Measurements from ENCODE around the gene GATAD2B.
"Not testable (repeated sequence)": the region's sequence is repeated elsewhere in the genome, so short reads cannot be mapped to it uniquely, and the experiment has no call there.

GATAD2B gene

GRCh38 chr1:153790966-153791647 is 131.7 kb downstream of the GATAD2B start:
- no peak for FAIRE-seq
- no peak for TF ChIP-seq POLR2A (IDR thresholded peaks at IDR 0.05; ENCODE audit: low read depth, low read length)
- no peak for DNase-seq (ENCODE audit: insufficient read length, low spot score)

- no peak for TF ChIP-seq POLR2A (IDR thresholded peaks at IDR 0.05; ENCODE audit: low read depth, low read length)
- DNase-seq (ENCODE audit: insufficient read length, low spot score), result no peak
- no peak for FAIRE-seq
Observed at GRCh38 chr1:153790313-153790965, 132.3 kb downstream of the GATAD2B start.

- no peak for FAIRE-seq
- no peak for DNase-seq (ENCODE audit: insufficient read length, low spot score)
- no peak for TF ChIP-seq POLR2A (IDR thresholded peaks at IDR 0.05; ENCODE audit: low read depth, low read length)
Observed at GRCh38 chr1:153789478-153790034, 133.2 kb downstream of the GATAD2B start.

GRCh38 chr1:153786038-153786790 is 136.6 kb downstream of the GATAD2B start:
- DNase-seq (ENCODE audit: insufficient read length, low spot score) (no peak), FAIRE-seq (no peak)
- TF ChIP-seq POLR2A (IDR thresholded peaks at IDR 0.05; ENCODE audit: low read depth, low read length), result no peak

GRCh38 chr1:153783233-153784190 is 139.3 kb downstream of the GATAD2B start:
- DNase-seq (ENCODE audit: insufficient read length, low spot score) (peak; percentile 96), FAIRE-seq (no peak)
- peak; percentile 86 for TF ChIP-seq POLR2A (IDR thresholded peaks at IDR 0.05; ENCODE audit: low read depth, low read length)

- DNase-seq (ENCODE audit: insufficient read length, low spot score); FAIRE-seq: not testable (repeated sequence)
Observed at GRCh38 chr1:153782648-153783047, 140.1 kb downstream of the GATAD2B start.

GRCh38 chr1:153780551-153780950 is 142.2 kb downstream of the GATAD2B start:
- TF ChIP-seq POLR2A (IDR thresholded peaks at IDR 0.05; ENCODE audit: low read depth, low read length), result no peak
- FAIRE-seq (no peak), DNase-seq (ENCODE audit: insufficient read length, low spot score) (no peak)

GRCh38 chr1:153779781-153780541 is 142.8 kb downstream of the GATAD2B start:
- DNase-seq (ENCODE audit: insufficient read length, low spot score), result no peak
- TF ChIP-seq POLR2A (IDR thresholded peaks at IDR 0.05; ENCODE audit: low read depth, low read length), result no peak
- FAIRE-seq, result no peak

- no peak for TF ChIP-seq POLR2A (IDR thresholded peaks at IDR 0.05; ENCODE audit: low read depth, low read length)
- DNase-seq (ENCODE audit: insufficient read length, low spot score), result no peak
- no peak for FAIRE-seq
Observed at GRCh38 chr1:153778824-153779519, 143.8 kb downstream of the GATAD2B start.

GRCh38 chr1:153778051-153778823 is 144.5 kb downstream of the GATAD2B start:
- no peak for TF ChIP-seq POLR2A (IDR thresholded peaks at IDR 0.05; ENCODE audit: low read depth, low read length)
- FAIRE-seq (no peak), DNase-seq (ENCODE audit: insufficient read length, low spot score) (no peak)

- FAIRE-seq (no peak), DNase-seq (ENCODE audit: insufficient read length, low spot score) (no peak)
- TF ChIP-seq POLR2A (IDR thresholded peaks at IDR 0.05; ENCODE audit: low read depth, low read length), result no peak
Observed at GRCh38 chr1:153777648-153778047, 145.1 kb downstream of the GATAD2B start.
